Fibroblast of skin of left quadriceps (primary cell): Measurements from ENCODE around the gene XYLT1.
"Not testable (repeated sequence)": the region's sequence is repeated elsewhere in the genome, so short reads cannot be mapped to it uniquely, and the experiment has no call there.

Experiments
- DNase-seq, 2 experiments: peaks; one replicate each; pipeline ENCODE4 v3.0.0-alpha.2; 2013; ENCODE audit warnings: low read depth in 2 of 2

XYLT1 gene

DNA sequence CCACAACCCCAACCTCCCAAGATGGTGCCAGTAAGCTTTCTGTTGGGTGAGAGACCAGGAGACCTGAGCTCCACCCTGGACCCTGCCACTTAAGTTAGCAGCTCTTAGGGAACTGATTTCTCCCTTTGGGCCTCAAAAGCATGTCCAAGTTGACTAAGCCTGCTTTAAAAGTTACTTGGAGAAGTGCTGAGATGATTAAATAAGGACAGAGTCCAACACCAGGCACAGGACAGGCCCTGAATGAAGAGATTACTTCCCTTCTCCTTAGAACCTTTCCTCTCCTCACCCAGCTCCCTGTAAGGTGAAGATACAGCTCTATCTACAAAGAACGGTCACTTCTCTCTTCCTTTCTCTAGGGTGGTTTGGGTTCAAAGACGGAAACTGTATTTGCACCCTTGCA lies 162.6 kb downstream of the XYLT1 start:
- DNase-seq = no peak

DNA sequence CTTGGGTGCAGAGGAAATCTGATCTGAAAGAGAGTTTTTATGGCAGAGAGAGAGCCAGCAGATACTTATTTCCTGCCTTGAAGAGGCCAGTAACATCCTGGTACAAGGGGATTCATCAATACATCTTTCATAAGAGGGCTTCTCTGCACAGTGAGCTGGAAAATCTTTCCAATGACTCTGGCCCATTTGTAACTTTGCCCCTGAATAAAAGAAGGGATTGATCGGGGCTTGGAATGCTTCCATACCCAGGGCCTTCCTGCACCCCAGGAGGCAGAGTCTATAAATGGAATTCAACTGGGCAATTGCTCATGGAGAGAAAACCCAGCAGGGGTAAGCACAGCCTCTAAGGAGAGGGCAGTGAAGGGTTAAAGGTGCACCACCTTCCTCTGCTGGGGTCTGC lies 163.3 kb downstream of the XYLT1 start:
- DNase-seq = no peak

DNA sequence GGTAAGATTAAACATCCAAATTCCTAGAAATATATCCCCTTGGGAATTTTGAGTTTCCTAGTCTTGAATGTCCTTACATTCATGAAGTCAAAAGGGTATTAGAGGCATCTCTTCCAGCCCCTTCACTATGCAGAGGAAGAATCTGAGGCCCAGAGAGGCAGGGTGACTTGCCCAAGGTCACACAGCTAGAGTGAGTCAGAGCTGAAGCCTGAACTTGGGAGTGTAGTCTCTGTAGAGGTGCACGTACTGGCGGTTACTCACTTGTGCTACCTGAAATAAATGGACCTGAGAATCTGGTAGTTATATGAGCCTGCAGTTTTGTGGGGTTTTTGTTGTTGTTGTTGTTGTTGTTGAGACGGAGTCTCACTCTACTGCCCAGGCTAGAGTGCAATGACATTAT lies 164.0 kb downstream of the XYLT1 start:
- no peak for DNase-seq

DNA sequence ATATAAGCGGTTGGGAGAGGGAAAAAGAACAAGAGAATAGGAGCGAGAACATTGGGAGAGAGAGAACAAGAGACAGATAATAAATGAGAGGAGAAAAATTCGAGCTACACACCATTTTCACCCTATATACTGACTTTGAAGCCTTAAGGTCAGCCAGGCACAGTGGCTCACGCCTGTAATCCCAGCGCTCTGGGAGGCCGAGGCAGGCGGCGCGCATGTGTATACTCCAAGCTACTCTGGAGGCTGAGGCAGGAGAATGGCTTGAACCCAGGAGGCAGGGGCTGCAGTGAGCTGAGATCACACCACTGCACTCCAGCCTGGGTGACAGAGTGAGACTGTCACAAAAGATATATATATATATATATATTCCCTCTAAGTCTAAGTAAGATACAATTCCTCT lies 164.5 kb downstream of the XYLT1 start:
- DNase-seq = not testable (repeated sequence)

DNA sequence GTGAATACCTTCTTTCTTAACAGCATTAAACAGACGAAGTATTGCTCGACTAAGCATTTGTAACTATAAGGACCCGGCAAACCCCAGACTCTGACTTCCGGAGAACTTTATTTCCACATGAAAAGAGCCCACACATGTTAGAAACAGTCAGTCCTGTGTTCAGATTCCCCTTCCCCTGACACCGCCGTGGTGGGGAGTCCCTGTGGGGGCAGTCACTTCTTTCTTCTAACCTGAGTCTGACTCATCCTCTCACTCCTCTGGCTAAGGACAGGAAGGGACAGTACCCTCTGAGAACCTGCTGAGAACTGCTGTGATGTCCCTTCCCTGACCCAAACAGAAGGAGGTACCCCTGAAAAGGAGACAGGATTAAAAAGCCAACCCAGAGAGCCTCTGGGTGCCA lies 165.1 kb downstream of the XYLT1 start:
- no peak for DNase-seq

DNA sequence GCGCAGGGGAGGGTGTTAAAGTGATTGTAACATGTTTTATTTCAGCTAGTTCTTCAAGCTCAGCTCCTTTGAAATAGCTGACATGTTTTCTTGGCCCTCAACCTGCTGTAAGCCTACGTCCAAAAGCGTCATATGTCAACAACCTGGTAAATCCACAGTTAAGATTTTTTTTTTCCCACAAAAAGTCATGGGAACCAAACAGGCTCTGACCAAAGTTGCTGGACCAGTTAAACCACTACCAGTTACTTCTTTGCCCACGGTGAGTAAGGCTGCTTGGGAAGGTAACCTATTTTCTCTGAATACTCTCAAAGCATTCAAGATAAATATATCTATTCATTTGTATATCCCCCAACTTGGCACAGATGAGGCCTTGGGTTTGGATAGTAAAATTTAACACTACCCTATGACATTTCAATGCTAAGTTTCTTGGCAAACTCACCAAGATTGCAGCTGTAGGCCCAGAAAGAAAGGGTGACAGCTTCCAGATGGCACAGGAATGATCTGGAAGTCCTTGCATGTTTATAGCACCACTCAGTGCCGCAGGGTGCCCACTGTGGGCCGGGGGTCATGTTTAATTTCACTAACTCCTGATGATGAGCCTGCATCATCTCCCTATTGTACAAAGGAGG lies 166.2 kb downstream of the XYLT1 start:
- no peak for DNase-seq

DNA sequence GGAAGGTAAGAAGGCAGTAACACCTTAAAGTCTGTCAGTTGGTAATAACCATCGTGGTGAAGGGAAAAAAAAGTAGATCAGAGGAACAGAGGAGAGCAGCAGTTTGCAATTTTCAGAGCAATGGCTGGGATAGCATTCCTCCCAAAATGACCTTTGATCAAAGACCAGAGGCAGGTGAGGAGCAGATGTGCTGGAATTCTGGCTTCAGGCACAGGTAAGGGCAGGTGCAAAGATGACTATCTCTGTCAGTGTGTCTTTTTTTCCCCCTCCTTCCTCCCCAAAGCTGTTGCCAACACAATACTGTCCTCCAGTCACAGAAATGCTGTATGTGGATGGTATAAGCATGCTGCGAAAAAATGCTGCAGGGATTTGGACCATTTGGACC lies 166.7 kb downstream of the XYLT1 start:
- no peak for DNase-seq

DNA sequence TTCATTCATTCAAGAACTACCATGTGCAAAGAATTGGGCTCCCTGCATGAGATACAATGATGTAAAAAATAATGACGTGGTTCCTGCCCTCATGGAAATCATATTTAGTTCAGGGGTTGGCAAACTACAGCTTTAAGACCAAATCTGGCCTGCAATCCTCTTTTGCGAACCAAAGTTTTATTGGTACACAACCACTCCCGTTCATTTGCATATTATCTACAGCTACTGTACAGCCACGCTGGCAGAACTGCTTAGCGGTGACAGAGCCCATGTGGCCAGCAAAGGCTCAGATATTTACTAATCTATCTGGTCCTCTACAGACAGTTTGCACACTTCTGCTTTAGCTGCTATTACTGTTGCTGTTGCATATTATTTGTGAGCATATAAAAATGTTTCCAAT lies 167.7 kb downstream of the XYLT1 start:
- no peak for DNase-seq

DNA sequence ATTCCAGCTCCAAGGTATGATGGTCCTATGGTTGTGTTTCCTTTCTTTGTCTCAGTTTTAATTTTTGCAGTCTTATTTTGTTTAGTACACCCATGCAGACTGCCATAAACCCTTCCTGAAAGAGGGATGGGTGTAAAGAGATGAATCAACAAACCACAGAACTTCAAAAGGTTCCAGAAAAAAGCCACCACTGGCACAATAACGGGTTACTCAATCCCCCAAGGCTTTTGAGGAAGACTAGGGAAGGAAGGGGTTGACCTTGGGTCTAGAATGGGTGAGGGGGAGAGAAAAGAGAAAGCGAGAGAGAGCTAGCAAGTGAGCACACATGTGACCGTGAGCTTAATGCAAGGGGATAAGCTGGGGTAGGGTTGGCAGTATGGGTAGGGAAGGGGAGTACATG lies 168.1 kb downstream of the XYLT1 start:
- no peak for DNase-seq

DNA sequence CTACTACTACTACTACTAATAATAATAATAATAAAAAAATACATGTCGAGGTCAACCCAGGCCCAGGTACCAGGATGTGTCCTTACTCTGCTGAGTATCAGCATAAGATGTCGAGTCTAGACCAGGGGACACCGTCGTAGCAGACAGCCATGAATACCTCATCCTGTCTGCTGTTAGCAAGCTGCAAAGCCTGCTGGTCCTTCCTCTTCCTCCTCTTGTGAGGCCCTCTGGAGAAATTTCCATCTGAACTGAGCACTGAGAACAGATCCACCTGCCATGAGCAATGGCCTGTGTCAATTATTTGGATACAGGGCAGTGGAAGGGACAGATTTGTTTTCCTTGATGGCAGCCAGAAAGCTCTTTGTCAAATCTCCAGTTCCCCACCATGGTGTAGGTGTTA lies 168.5 kb downstream of the XYLT1 start:
- DNase-seq = no peak

DNA sequence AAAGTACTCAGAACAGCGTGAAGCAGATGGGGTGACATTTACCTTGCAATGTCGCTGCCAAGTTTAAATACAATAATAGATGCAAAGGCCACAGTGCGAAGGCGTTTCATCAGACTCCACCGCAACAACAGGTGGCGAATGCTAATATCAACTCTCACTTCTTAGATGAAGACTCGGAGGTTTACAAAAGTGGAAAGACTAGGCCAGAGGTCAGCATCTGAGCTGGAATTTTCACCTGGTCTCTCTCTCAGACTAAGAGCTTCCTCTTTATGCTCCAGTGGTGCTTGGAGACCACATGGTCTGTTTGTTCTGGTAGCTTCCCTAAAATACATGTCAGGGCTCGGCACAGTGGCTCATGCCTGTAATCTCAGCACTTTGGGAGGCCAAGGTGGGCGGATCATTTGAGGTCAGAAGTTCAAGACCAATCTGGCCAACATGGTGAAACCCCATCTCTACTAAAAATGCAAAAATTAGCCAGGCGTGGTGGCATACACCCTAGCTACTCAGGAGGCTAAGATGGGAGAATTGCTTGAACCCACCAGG lies 169.1 kb downstream of the XYLT1 start:
- DNase-seq = no peak

DNA sequence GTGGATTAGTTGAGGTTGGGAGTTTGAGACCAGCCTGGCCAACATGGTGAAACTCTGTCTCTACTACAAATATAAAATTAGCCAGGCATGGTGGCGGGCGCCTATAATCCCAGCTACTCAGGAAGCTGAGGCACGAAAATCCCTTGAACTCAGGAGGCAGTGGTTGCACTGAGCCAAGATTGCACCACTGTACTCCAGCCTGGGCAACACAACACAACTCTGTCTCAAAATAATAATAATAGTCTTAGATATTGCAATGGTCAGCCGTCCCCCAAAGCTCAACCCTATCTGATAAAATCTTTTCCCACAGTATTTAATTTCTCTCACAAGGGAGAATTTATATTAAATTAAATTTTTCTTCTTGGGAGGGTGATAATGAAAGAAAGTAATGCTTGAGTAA lies 169.6 kb downstream of the XYLT1 start:
- DNase-seq = no peak

DNA sequence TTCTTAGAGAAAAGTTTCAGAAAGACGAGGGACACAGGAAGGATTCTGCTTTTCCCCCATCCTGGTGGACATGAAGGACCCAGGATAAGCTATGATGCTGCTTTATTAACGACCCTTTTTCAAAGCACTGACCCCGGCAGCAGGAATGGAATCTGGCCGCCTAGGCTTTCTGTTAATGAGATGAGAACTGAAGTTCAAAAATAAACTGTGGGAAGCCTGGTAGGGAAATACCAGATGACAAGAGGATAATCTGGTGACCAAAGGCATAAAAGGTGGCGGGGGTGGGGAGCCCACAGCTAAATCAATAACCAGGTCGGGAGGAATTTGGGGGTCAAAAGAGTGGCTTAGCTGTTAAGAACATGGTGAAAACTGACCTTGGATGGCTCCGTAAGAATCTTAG lies 171.0 kb downstream of the XYLT1 start:
- DNase-seq = no peak

DNA sequence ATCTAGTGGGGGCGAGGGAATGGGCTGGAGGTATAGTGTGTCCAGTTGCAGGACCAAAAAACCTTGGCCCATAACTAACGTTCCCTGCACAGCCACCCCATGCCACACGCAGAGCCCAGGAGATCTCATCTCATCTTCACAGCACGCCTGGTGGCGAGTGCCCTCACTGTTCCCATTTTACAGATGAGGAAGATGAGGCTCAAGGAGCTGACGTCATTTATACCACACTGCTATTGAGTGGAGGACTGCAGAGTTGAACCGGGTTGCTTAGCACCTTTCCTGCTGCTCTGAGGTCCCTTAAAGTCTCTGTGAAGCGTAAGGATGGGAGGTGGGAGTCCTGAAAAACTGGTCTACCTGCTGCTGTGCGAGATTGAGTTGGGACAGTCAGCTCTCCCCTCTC lies 172.5 kb downstream of the XYLT1 start:
- no peak for DNase-seq

DNA sequence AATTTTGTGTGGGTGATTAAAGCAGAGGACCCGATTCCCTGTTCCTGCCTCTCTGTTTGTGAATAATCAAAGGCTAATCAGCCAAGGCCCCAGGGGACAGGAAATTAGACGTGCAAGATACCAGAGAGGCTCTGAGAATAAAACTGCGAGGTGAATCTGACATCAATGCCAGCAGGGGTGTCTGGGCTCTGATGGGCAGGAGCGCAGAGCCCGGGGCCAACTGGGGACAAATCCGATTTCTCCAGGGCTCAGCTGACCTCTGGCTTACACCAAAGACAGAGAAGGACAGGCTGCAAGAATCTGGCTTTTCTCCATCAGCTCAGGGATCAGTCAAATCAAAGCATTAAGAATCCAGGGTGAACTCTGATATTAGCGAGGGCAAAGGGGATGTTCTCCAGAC lies 174.3 kb downstream of the XYLT1 start:
- no peak for DNase-seq

DNA sequence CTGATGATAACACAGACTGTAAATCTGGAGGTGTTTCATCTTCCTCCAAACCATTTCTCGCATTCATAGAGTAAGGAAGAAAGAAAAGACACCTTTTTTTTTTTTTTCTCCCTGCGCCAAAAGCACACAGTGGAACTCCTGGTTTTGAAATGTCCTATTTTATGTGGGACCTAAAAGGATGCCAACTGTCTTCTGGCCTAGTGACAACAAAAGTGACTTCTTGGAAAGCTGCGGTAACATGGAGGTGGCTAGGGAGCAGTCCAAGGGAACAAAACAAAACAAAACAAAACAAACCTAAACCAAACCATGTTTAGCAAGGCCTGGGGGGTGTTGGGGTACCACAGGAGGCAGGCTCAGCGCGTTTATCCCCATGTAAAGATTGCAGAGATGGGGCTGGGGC lies 174.8 kb downstream of the XYLT1 start:
- DNase-seq = no peak

DNA sequence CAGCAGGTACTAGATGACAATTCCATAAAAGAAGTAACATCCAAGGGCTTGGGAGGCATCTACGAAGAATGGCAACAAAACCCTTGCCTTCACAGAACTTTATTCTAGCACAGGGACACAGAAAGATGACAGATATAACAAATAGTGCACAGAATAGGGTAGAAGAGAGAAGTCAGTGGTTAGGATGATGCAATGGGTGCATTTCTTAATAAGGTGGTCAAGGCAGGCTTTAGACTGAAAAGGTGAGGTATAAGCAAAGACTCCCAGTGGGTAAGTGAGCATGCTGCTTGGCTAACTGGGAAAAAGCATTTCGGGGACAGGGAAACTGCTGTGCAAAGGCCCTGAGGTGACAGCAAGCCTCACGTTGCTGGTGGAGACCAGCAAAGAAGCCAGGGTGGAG lies 175.9 kb downstream of the XYLT1 start:
- DNase-seq = no peak

DNA sequence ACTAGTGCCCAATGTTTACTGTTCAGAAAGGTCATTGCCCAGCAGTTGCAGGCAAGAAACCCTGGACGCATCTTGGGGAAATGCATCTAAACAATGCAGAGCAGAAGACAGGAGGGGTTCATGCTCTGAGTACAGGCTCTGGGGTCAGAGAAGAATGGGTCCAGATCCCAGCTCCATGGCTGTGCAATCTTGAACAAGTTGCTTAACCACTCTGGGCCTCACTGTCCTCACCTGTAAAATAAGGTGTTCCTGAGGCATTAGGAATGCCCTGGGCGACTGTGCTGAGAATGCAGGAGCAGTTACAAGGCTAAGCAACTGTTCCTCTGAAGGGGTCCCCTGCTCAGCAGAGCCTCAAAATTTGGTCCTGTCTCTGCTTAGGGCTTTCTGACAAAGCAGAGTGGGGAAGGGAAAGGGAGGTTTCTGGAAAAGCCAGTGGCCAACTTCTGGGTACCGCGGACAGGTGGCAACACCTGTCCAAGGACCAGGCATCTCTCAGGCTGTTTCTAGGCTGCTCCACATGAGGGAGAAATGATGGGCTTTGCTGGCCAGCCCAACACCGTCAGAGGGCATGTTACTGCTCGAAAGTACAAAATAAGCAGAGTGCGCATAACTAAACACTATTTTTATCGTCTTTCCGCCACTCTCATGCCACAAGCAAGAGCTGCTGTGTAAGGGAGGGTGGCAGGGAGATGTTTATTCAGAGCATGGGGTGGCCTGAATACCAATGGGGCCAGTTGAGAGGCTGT lies 176.8 kb downstream of the XYLT1 start:
- no peak for DNase-seq

DNA sequence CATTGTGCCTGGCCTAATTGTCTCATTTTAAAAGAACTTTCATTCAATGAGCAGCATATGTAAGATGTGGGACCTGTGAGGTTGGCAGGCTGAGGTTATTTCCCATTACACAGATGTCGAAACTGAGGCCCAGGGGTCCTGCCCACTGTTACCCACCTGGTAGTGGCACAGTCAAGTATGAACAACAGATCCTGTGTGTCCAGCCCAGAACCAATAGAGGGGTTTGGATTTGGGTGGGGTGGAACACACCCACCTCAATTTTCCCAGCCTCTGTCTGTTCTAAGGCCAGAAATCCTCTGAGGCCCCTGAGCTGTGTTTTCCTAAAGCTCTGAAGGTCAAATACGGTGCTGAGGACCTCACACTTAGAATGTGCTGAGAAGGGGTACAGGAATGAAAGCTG lies 179.5 kb downstream of the XYLT1 start:
- DNase-seq = no peak

DNA sequence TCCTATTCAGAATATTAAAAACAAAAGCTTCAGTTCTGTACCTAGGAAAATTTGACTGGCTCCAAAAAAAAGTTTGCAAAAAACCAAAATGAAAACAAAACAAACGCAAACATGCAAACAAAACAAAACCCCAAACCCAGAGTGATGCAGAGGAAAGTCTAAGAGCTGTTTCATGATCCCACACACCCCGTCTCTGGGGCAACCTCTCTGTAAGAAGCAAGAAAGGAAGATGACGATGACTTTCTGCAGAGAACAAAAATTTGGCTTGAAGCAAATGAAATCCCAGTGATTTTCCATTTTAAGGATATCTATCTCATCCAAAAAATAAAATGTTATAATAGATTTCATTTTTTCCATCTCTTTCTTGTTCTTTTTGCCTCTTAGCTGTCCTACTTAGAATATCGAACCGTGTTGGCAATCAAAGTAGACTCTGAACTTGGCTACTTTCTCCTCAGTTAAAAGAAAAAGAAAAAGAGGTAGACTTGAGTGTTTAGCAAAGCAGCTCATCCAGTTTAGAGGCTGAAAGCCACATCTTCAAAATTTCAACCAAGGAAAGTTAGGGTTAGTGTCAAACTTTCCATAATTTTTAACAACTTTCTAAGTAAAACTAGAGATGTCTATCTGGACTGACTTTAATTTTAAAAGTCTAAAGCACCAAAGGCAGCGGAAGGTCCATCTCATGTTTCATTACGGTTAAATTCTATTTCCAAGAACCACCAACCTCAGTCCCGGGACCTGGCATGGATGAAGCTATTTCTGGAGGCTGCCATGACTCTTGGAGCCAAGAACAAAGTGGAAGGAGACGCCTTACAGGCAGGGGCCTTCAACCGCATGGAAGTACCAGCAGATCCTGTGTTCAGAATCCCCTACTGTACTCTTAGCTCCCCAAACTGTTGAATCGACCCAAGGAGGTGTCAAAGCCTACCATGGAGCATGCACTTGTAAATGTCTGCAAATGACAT lies 180.8 kb downstream of the XYLT1 start:
- DNase-seq = no peak

DNA sequence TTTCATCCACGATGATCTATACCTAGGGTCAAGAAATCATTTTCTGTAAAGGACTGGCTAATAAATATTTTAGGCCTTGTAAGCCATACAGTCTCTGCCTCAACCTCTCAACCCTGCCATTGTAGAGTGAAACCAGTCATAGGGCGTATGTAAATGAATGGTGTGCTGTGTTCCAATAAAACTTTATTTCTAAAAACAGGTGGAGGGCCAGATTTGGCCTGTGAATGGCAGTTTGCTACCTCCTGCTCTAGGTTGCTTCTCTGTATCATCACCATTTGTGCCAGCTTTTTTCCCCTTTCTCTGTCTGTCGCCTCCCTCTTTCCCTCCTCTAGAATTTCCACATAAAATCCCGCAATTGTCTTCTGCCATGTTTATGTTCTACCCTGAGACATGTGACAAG lies 181.7 kb downstream of the XYLT1 start:
- DNase-seq = no peak

DNA sequence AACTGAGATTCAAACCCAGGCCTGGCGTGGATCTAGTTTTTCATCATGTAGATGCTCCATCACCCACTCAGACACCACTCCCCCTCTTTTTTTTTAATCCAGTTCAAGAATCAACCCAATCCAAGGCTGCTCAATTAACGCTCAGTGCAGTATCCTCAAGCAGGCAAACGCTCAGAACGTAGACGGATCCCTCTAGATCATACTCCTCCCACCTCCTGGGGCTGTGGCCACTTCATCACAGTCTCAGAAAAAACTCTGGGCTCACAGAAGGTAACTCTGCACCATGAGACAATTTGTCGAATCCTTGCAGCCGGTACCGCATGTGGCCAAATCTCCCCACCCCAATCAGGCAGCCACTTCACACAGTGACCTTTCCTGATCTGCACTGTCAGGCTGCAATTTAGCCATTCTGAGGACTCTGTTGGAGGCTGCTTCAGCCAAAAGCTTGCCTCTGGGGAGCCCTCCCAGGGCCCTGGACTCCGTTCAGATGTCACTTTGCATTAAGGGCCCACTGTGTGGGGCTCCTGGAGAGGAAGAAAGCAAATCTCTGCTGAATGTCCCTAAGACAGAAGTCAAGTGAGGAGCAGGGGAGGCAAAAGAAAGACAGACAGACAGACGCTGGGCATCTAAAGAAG lies 183.5 kb downstream of the XYLT1 start:
- DNase-seq = no peak
